ENCODE data around the gene MYO6.

Gene MYO6

GRCh38 chr6:75863784-75864183 lies 114.7 kb downstream of the MYO6 start:
- in situ Hi-C loops (cut with MboI; ENCODE audit: low pct_unique_long_range_greater_than_20kb, low sequenced_read_pairs, unreplicated experiment), result no loop called here
- TF ChIP-seq CTCF (IDR thresholded peaks at IDR 0.05; ENCODE audit: extremely low read depth, insufficient read depth, missing control alignments), result no peak
- no peak for DNase-seq (ENCODE audit: low spot score)

DNA sequence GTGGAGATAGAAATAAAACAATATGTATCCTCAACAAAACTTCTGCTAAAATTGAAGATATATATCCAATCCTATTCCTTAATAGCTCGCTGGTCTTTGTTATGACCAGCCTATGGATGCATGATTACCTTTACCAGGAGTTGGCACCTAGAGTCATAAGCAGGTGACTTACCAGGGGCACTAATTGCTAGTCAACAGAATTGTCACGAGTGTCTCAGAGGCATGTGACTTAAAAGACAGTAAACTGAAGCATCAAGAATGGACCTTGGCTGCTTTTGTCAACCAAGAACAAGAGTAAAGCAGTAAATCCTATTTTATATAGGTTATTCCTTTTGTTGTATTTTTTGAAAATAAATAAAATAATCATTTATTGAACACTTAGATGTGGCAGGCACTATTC lies 115.4 kb downstream of the MYO6 start:
- in situ Hi-C loops (cut with MboI; ENCODE audit: low pct_unique_long_range_greater_than_20kb, low sequenced_read_pairs, unreplicated experiment), result no loop called here
- no peak for DNase-seq (ENCODE audit: low spot score)
- no peak for TF ChIP-seq CTCF (IDR thresholded peaks at IDR 0.05; ENCODE audit: extremely low read depth, insufficient read depth, missing control alignments)

- TF ChIP-seq CTCF (IDR thresholded peaks at IDR 0.05; ENCODE audit: extremely low read depth, insufficient read depth, missing control alignments), result no peak
- no peak for DNase-seq (ENCODE audit: low spot score)
- in situ Hi-C loops (cut with MboI; ENCODE audit: low pct_unique_long_range_greater_than_20kb, low sequenced_read_pairs, unreplicated experiment), result no loop called here
These were observed 121.3 kb downstream of the MYO6 start for GRCh38 chr6:75870389-75870788.

DNA sequence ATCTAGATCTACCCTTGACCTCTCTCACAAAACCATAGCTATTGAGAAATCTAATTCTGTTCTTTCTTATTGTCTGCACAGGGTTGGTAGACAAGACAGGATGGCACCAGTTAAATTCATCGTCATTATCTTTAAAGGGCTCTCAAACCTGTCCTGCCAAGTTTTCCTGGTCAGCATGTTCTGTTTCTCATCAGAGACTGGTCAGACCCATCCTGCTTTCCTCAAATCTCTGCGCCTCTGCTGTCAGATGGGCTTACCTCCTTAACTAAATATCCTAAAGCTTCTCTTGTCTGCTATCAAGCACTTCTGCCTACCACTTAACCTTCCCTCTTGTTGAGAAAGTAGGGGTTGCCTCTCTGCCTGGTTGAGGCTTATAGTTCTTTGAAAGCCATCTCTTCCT lies 125.2 kb downstream of the MYO6 start:
- in situ Hi-C loops (cut with MboI; ENCODE audit: low pct_unique_long_range_greater_than_20kb, low sequenced_read_pairs, unreplicated experiment), result no loop called here
- DNase-seq (ENCODE audit: low spot score), result no peak
- no peak for TF ChIP-seq CTCF (IDR thresholded peaks at IDR 0.05; ENCODE audit: extremely low read depth, insufficient read depth, missing control alignments)

DNA sequence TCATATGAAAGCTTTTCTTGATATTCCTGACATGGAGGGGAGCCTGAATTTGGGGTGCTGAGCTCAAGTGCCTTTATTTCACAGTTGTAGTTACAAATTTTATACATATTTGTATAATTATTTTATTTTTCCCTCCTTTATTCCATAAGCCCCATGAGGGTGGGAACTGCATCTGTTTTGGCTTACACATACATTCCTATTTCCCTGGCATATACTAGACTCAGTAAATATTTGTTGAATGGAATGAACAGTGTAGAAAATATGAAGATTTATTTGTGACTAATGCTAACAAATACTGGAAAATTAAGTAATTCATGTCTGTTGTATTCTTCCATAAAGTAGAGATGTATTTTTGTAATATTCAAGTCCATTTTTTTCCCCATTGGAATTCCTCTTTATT lies 127.1 kb downstream of the MYO6 start:
- no peak for TF ChIP-seq CTCF (IDR thresholded peaks at IDR 0.05; ENCODE audit: extremely low read depth, insufficient read depth, missing control alignments)
- in situ Hi-C loops (cut with MboI; ENCODE audit: low pct_unique_long_range_greater_than_20kb, low sequenced_read_pairs, unreplicated experiment), result no loop called here

GRCh38 chr6:75880305-75880704 lies 131.3 kb downstream of the MYO6 start:
- no peak for DNase-seq (ENCODE audit: low spot score)
- no peak for TF ChIP-seq CTCF (IDR thresholded peaks at IDR 0.05; ENCODE audit: extremely low read depth, insufficient read depth, missing control alignments)
- in situ Hi-C loops (cut with MboI; ENCODE audit: low pct_unique_long_range_greater_than_20kb, low sequenced_read_pairs, unreplicated experiment), result no loop called here

More for the DNA sequence above, 127.1 kb downstream of the MYO6 start:
- no peak for DNase-seq (ENCODE audit: low spot score)

- in situ Hi-C loops (cut with MboI; ENCODE audit: low pct_unique_long_range_greater_than_20kb, low sequenced_read_pairs, unreplicated experiment), result no loop called here
- DNase-seq (ENCODE audit: low spot score), result no peak
- no peak for TF ChIP-seq CTCF (IDR thresholded peaks at IDR 0.05; ENCODE audit: extremely low read depth, insufficient read depth, missing control alignments)
These were observed 133.7 kb downstream of the MYO6 start for GRCh38 chr6:75882734-75883133.

All from GM13977 (cell line).